Mesenchymal stem cell (in vitro differentiated cells and primary cell): ENCODE data around the gene ABHD2.

Source experiments
- DNase-seq: peaks from one replicate; pipeline ENCODE4 v3.0.0-alpha.2; 2013
- H2AFZ ChIP-seq: one replicate; pipeline ENCODE4 v1.6.1; 2013; ENCODE audit warnings: low read depth, mild to moderate bottlenecking, control low read depth, inconsistent platforms, low read length, moderate library complexity
- H2AK5ac ChIP-seq: 2 replicates; pipeline ENCODE4 v1.6.1; 2013; ENCODE audit warnings: low read length, moderate library complexity, mild to moderate bottlenecking, inconsistent platforms; ENCODE audit not compliant: severe bottlenecking
- H2BK120ac ChIP-seq: one replicate; pipeline ENCODE4 v1.6.1; 2013; ENCODE audit warnings: low read depth, mild to moderate bottlenecking, inconsistent platforms, low read length, moderate library complexity
- H2BK12ac ChIP-seq, 2 experiments: one replicate each; pipeline ENCODE4 v1.6.1; 2013; ENCODE audit warnings: inconsistent platforms in 2 of 2, low read length in 2 of 2, mild to moderate bottlenecking in 2 of 2, moderate library complexity in 2 of 2, control low read depth in 1 of 2
- H2BK15ac ChIP-seq: one replicate; pipeline ENCODE4 v1.6.1; 2013; ENCODE audit warnings: mild to moderate bottlenecking, low read depth, inconsistent platforms; ENCODE audit not compliant: poor library complexity, severe bottlenecking
- H2BK5ac ChIP-seq: 2 replicates; pipeline ENCODE4 v1.6.1; 2013; ENCODE audit warnings: low read depth, mild to moderate bottlenecking, low read length, control low read depth, inconsistent platforms; ENCODE audit not compliant: poor library complexity, severe bottlenecking
- H3K14ac ChIP-seq, 2 experiments: one replicate each; pipeline ENCODE4 v1.6.1; 2013; ENCODE audit warnings: inconsistent platforms in 2 of 2, low read length in 2 of 2, control low read depth in 1 of 2, mild to moderate bottlenecking in 1 of 2, moderate library complexity in 1 of 2
- H3K18ac ChIP-seq, 2 experiments: one replicate each; pipeline ENCODE4 v1.6.1; 2013; ENCODE audit warnings: inconsistent platforms in 2 of 2, low read length in 2 of 2, control low read depth in 1 of 2, low read depth in 1 of 2, mild to moderate bottlenecking in 1 of 2
- H3K23ac ChIP-seq, 2 experiments: one replicate each; pipeline ENCODE4 v1.6.1; 2013; ENCODE audit warnings: inconsistent platforms in 2 of 2, low read length in 2 of 2, mild to moderate bottlenecking in 2 of 2, moderate library complexity in 2 of 2, control low read depth in 1 of 2
- H3K27ac ChIP-seq: 2 replicates; pipeline ENCODE4 v1.5.1; 2013; ENCODE audit warnings: mild to moderate bottlenecking, moderate library complexity, low read length, control low read depth, inconsistent platforms; ENCODE audit not compliant: poor library complexity, severe bottlenecking
- H3K27me3 ChIP-seq, 2 experiments: 2 replicates each; pipeline versions ENCODE4 v1.6.1 to v1.7.0; 2013; ENCODE audit warnings: low read length in 2 of 2, mild to moderate bottlenecking in 2 of 2, moderate library complexity in 2 of 2, control low read depth in 1 of 2, inconsistent platforms in 1 of 2; ENCODE audit not compliant: control insufficient read depth in 1 of 2, insufficient read depth in 1 of 2
- H3K36me3 ChIP-seq, 2 experiments: 2 replicates each; pipeline versions ENCODE4 v1.6.1 to v1.7.0; 2013; ENCODE audit warnings: low read length in 2 of 2, control low read depth in 1 of 2, inconsistent platforms in 1 of 2, low read depth in 1 of 2, mild to moderate bottlenecking in 1 of 2; ENCODE audit not compliant: insufficient read depth in 2 of 2, control insufficient read depth in 1 of 2
- H3K4ac ChIP-seq, 2 experiments: one replicate each; pipeline ENCODE4 v1.6.1; 2013; ENCODE audit warnings: inconsistent platforms in 2 of 2, low read length in 2 of 2, mild to moderate bottlenecking in 2 of 2, moderate library complexity in 2 of 2, control low read depth in 1 of 2, low read depth in 1 of 2
- H3K4me1 ChIP-seq: 2 replicates; pipeline ENCODE4 v1.6.1; 2013; ENCODE audit warnings: low read depth, low read length, control low read depth; ENCODE audit not compliant: control insufficient read depth, insufficient read depth
- H3K4me2 ChIP-seq: 2 replicates; pipeline ENCODE4 v1.6.1; 2013; ENCODE audit warnings: low read length, mild to moderate bottlenecking, inconsistent platforms; ENCODE audit not compliant: poor library complexity, severe bottlenecking
- H3K4me3 ChIP-seq, 2 experiments: 2 replicates each; pipeline versions ENCODE4 v1.5.1 to v1.7.0; 2013; ENCODE audit warnings: low read length in 2 of 2, mild to moderate bottlenecking in 2 of 2, control low read depth in 1 of 2, low read depth in 1 of 2; ENCODE audit not compliant: insufficient read depth in 1 of 2
- H3K79me1 ChIP-seq: replicated peaks from 2 replicates; pipeline ENCODE4 v1.6.1; 2013; ENCODE audit warnings: mild to moderate bottlenecking, control low read depth, low read length, inconsistent platforms; ENCODE audit not compliant: poor library complexity, severe bottlenecking
- H3K9ac ChIP-seq: 2 replicates; pipeline ENCODE4 v1.7.0; 2013; ENCODE audit warnings: mild to moderate bottlenecking, low read length, moderate library complexity
- H3K9me3 ChIP-seq: 2 replicates; pipeline ENCODE4 v1.7.0; 2013; ENCODE audit warnings: mild to moderate bottlenecking, low read length; ENCODE audit not compliant: control insufficient read depth
- H4K8ac ChIP-seq: one replicate; pipeline ENCODE4 v1.6.1; 2013; ENCODE audit warnings: inconsistent platforms, mild to moderate bottlenecking, low read length, moderate library complexity
- H4K91ac ChIP-seq: one replicate; pipeline ENCODE4 v1.6.1; 2013; ENCODE audit warnings: mild to moderate bottlenecking, low read length, inconsistent platforms
- WGBS: methylation state at CpG from one replicate; pipeline ENCODE4 v1.1.7; 2013; ENCODE audit warnings: mixed read lengths; 5-methylcytosine and 5-hydroxymethylcytosine counted together

The ABHD2 gene

GRCh38 chr15:89184357-89184756 is 96.1 kb downstream of the ABHD2 start:
- Histone ChIP-seq H2BK15ac (no peak overlapping the region), H3K4me3 (peak overlapping the region in 1 of 2 experiments; percentile 9), H2BK5ac (no peak overlapping the region), H3K9ac (no peak overlapping the region), H3K27me3 (no peaks in the 10 kb centered on the region), H4K91ac (no peak overlapping the region), H4K8ac (no peak overlapping the region), H3K23ac (no peak overlapping the region), H3K4me2 (no peak overlapping the region), H3K27ac (no peak overlapping the region), H2BK12ac (no peak overlapping the region), H3K14ac (no peak overlapping the region), H3K79me1 (peaks cover 5% of the 10 kb centered on the region), H2BK120ac (no peak overlapping the region), H3K4me1 (peaks cover 10% of the 10 kb centered on the region), H2AFZ (no peak overlapping the region), H3K18ac (no peak overlapping the region), H3K36me3 (peaks cover 36 to 94% of the 10 kb centered on the region in 2 experiments), H3K4ac (no peak overlapping the region), H2AK5ac (no peak overlapping the region), H3K9me3 (no peaks in the 10 kb centered on the region)
- DNase-seq: no peak
- WGBS: 86% methylated on average over 6 of the region's 6 CpGs

GRCh38 chr15:89184886-89185526 is 96.8 kb downstream of the ABHD2 start:
- Histone ChIP-seq H3K9me3 (no peaks in the 10 kb centered on the region), H3K23ac (no peak overlapping the region), H3K27me3 (no peaks in the 10 kb centered on the region), H3K9ac (no peak overlapping the region), H3K14ac (no peak overlapping the region), H3K79me1 (peaks cover 5% of the 10 kb centered on the region), H2AK5ac (no peak overlapping the region), H3K4me3 (no peak overlapping the region), H2BK120ac (no peak overlapping the region), H4K8ac (no peak overlapping the region), H3K4ac (no peak overlapping the region), H3K4me1 (peaks cover 10% of the 10 kb centered on the region), H3K27ac (no peak overlapping the region), H2BK12ac (no peak overlapping the region), H3K4me2 (no peak overlapping the region), H2AFZ (no peak overlapping the region), H3K18ac (no peak overlapping the region), H4K91ac (no peak overlapping the region), H2BK15ac (no peak overlapping the region), H3K36me3 (peaks cover 39 to 94% of the 10 kb centered on the region in 2 experiments), H2BK5ac (no peak overlapping the region)
- DNase-seq: no peak
- 97% methylated on average over 12 of the region's 12 CpGs for WGBS

DNA sequence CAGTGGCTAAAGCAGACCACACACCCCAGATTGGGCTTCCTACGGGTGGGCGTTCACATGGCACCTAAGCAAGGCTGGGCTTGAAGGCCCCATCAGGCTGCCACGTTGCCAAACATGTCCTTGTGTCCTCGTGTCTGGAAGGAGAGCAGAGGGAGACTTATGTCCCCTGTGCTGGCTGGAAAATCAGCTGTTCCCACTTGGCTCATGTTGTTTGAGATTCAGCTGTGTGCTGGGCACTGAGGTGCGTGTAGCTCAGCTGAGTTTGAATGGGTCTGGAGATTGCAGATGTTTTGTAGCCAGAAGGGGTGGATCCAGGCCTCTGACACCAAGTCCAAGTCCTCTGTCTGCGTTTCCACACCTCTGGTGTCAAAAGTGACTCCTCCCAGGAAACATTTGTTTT is 98.5 kb downstream of the ABHD2 start:
- 88% methylated on average over 5 of the region's 6 CpGs for WGBS
- Histone ChIP-seq H3K18ac (no peak overlapping the region), H2AFZ (no peak overlapping the region), H4K91ac (no peak overlapping the region), H3K36me3 (peaks cover 40 to 96% of the 10 kb centered on the region in 2 experiments), H3K4me1 (peaks cover 10% of the 10 kb centered on the region), H3K27me3 (no peaks in the 10 kb centered on the region), H4K8ac (no peak overlapping the region), H2BK5ac (no peak overlapping the region), H3K14ac (no peak overlapping the region), H3K4me2 (no peak overlapping the region), H2BK15ac (no peak overlapping the region), H3K9me3 (no peaks in the 10 kb centered on the region), H3K9ac (no peak overlapping the region), H2AK5ac (no peak overlapping the region), H3K79me1 (peaks cover 2% of the 10 kb centered on the region), H3K23ac (no peak overlapping the region), H2BK120ac (no peak overlapping the region), H3K4ac (no peak overlapping the region), H3K4me3 (no peak overlapping the region), H3K27ac (no peak overlapping the region), H2BK12ac (no peak overlapping the region)
- DNase-seq: no peak

DNA sequence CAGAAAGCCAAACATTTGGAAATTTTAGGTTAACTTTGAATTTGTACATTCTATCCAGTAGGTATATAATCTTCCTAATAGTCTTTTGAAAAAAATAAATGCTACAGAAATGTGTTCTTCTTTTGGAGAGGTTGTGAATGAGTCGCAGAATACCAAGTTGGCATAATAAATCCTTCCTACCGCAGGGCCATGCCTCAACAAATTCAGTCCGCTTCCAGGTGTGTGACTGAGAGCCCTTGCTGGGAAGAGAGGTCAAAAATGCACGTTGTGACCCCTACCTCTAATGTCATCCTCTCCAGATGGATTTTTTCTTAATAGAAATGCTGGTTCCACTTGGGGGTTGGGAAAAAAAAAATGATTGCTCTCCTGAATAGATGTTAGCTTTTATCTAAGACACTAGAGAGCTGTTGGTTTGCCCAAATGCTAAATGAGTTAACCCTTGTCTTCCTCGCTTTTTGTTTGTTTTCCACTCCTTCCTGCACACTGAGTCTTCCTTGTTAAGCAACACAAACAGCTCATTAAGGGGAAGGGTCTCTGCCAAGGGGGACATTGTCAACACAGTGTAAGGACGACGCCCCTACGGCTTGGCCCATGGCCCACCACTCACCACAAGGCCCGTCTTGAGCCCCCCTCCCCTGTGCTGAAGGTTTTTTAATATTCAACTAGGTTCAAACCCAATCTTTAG is 99.2 kb downstream of the ABHD2 start:
- WGBS: 98% methylated on average over 7 of the region's 9 CpGs
- Histone ChIP-seq H3K23ac (no peak overlapping the region), H4K8ac (no peak overlapping the region), H2BK15ac (no peak overlapping the region), H2AK5ac (no peak overlapping the region), H4K91ac (no peak overlapping the region), H3K27ac (no peak overlapping the region), H3K4me2 (no peak overlapping the region), H2BK120ac (no peak overlapping the region), H3K9ac (no peak overlapping the region), H3K4me3 (no peak overlapping the region), H2BK12ac (no peak overlapping the region), H3K4ac (no peak overlapping the region), H3K27me3 (no peaks in the 10 kb centered on the region), H2BK5ac (no peak overlapping the region), H3K18ac (no peak overlapping the region), H3K14ac (no peak overlapping the region), H2AFZ (no peak overlapping the region), H3K4me1 (peaks cover 10% of the 10 kb centered on the region), H3K79me1 (peaks cover 2% of the 10 kb centered on the region), H3K36me3 (peaks cover 40 to 95% of the 10 kb centered on the region in 2 experiments), H3K9me3 (no peaks in the 10 kb centered on the region)
- DNase-seq: no peak
